A549 (cell line): ENCODE results near the gene OGFOD1. TPM values are rescaled to one million over a fixed set of nuclear protein-coding genes. Genes with fewer than 3 reads are reported as not detected.

Source experiments
- ATAC-seq, 2 experiments: fragments of 200-7000 bp in 1 of 2; fragments of >200 bp in 1 of 2; cut with Nextera tagmentation in 1 of 2; cut with Tn5 transposase in 1 of 2; 3 replicates each; pipeline versions ENCODE4 v1.8.0 to v1.9.1; 2018 to 2020; ENCODE audit warnings: mild to moderate bottlenecking in 1 of 2, moderate library complexity in 1 of 2
- CTCF ChIA-PET: fragments of 300-600 bp; sonication (Branson Sonifier 250); formaldehyde crosslinking; extraction: SDS; loops from one replicate; lab custom pipeline; 2021; ENCODE audit warnings: antibody characterized with exemption, inconsistent platforms; lab: Yijun Ruan, JAX
- POLR2A ChIA-PET: fragments of 350-600 bp; formaldehyde crosslinking; extraction: SDS; loops from one replicate; lab custom pipeline; 2021; ENCODE audit warnings: antibody characterized with exemption, inconsistent platforms; lab: Yijun Ruan, JAX
- DNase-seq, 2 experiments: peaks; one replicate each; pipeline versions ENCODE4 v3.0.0 to v3.0.0-alpha.2; 2011 to 2016; ENCODE audit warnings: low read depth in 1 of 2, low spot score in 1 of 2
- FAIRE-seq: peaks from 2 replicates; lab custom pipeline; 2011; peaks lifted over from hg19 to GRCh38; lab: Jason Lieb, UNC
- H3K27ac ChIP-seq, 2 experiments: fragments of >200 bp; sonication (Bioruptor Twin); formaldehyde crosslinking; 3 replicates each; pipeline ENCODE4 v1.5.1; 2016 to 2017
- H3K4me1 ChIP-seq: fragments of >200 bp; sonication (Bioruptor Twin); formaldehyde crosslinking; 3 replicates; pipeline ENCODE4 v1.6.1; 2016
- H3K4me2 ChIP-seq: fragments of >200 bp; sonication (Bioruptor Twin); formaldehyde crosslinking; 3 replicates; pipeline ENCODE4 v1.6.1; 2016
- H3K4me3 ChIP-seq: fragments of >200 bp; sonication (Bioruptor Twin); formaldehyde crosslinking; 3 replicates; pipeline ENCODE4 v1.5.1; 2016
- H3K9me3 ChIP-seq: fragments of >200 bp; sonication (Bioruptor Twin); formaldehyde crosslinking; 3 replicates; pipeline ENCODE4 v1.6.1; 2016
- BHLHE40 ChIP-seq: IDR thresholded peaks from 2 replicates; pipeline ENCODE4 v1.6.1; 2012; ENCODE audit warnings: low read depth, low read length, inconsistent platforms
- CBX2 ChIP-seq: fragments of 200-600 bp; sonication (generic); IDR thresholded peaks from 2 replicates; pipeline ENCODE4 v1.6.1; 2016; ENCODE audit warnings: low read depth, mild to moderate bottlenecking, borderline replicate concordance
- CEBPB ChIP-seq, 2 experiments: fragments of >200 bp in 1 of 2; sonication (Bioruptor Twin) in 1 of 2; formaldehyde crosslinking in 1 of 2; IDR thresholded peaks; 2 replicates each; pipeline ENCODE4 v1.6.1; 2012 to 2016
- CHD2 ChIP-seq: fragments of 150-350 bp; IDR thresholded peaks from 2 replicates; pipeline ENCODE4 v1.6.1; 2014; ENCODE audit warnings: low read length; ENCODE audit not compliant: partially characterized antibody
- EHF ChIP-seq: fragments of 250-450 bp; sonication (Bioruptor Pico); IDR thresholded peaks from 2 replicates; pipeline ENCODE4 v1.5.0; 2020; ENCODE audit warnings: mild to moderate bottlenecking
- EHMT2 ChIP-seq: fragments of 200-600 bp; sonication (generic); IDR thresholded peaks from 2 replicates; pipeline ENCODE4 v1.6.1; 2016; ENCODE audit warnings: antibody characterized with exemption, low read depth, mild to moderate bottlenecking, moderate library complexity
- EP300 ChIP-seq, 2 experiments: fragments of >200 bp; sonication (Bioruptor Twin); formaldehyde crosslinking; IDR thresholded peaks; 2 replicates in 1 of 2; 3 replicates in 1 of 2; pipeline ENCODE4 v1.6.1; 2016 to 2017
- FOSB ChIP-seq: fragments of 250-450 bp; sonication (Bioruptor Pico); IDR thresholded peaks from 2 replicates; pipeline ENCODE4 v1.5.0; 2020; ENCODE audit warnings: mild to moderate bottlenecking, moderate library complexity
- FOSL2 ChIP-seq, 2 experiments: fragments of 450-650 bp in 1 of 2; fragments of >200 bp in 1 of 2; sonication (Bioruptor Twin) in 1 of 2; formaldehyde crosslinking; IDR thresholded peaks; 2 replicates each; pipeline versions ENCODE4 v1.5.0 to v1.6.1; 2016 to 2020; ENCODE audit warnings: mild to moderate bottlenecking in 1 of 2, moderate library complexity in 1 of 2
- FOXS1 ChIP-seq: fragments of 250-450 bp; sonication (Bioruptor Pico); IDR thresholded peaks from 2 replicates; pipeline ENCODE4 v1.5.0; 2020; ENCODE audit warnings: mild to moderate bottlenecking, moderate library complexity
- GATA3 ChIP-seq: IDR thresholded peaks from 2 replicates; pipeline ENCODE4 v1.6.1; 2012; ENCODE audit warnings: borderline replicate concordance
- HOXA7 ChIP-seq: fragments of 250-450 bp; sonication (Bioruptor Pico); IDR thresholded peaks from 2 replicates; pipeline ENCODE4 v1.5.0; 2020; ENCODE audit warnings: mild to moderate bottlenecking, moderate library complexity
- JUNB ChIP-seq: fragments of >200 bp; sonication (Bioruptor Twin); formaldehyde crosslinking; IDR thresholded peaks from 2 replicates; pipeline ENCODE4 v1.6.1; 2016
- KDM1A ChIP-seq: fragments of 200-600 bp; sonication (generic); IDR thresholded peaks from 2 replicates; pipeline ENCODE4 v1.6.1; 2016; ENCODE audit warnings: low read depth, mild to moderate bottlenecking
- KDM5A ChIP-seq: fragments of 200-600 bp; sonication (generic); IDR thresholded peaks from 2 replicates; pipeline ENCODE4 v1.6.1; 2016; ENCODE audit warnings: antibody characterized with exemption, mild to moderate bottlenecking
- MYC ChIP-seq: IDR thresholded peaks from 2 replicates; pipeline ENCODE4 v1.6.1; 2012; ENCODE audit warnings: mild to moderate bottlenecking, inconsistent platforms, low read length, improper control_type of control experiment, borderline replicate concordance
- NFE2L2 ChIP-seq: fragments of 150-350 bp; conservative IDR thresholded peaks from 2 replicates; pipeline ENCODE4 v1.6.1; 2014; ENCODE audit warnings: low read length
- NPAS2 ChIP-seq: fragments of 250-450 bp; sonication (Bioruptor Pico); IDR thresholded peaks from 2 replicates; pipeline ENCODE4 v1.8.0; 2022; ENCODE audit warnings: mild to moderate bottlenecking, moderate library complexity, borderline replicate concordance
- PHF8 ChIP-seq: fragments of 200-600 bp; sonication (generic); IDR thresholded peaks from 2 replicates; pipeline ENCODE4 v1.6.1; 2016; ENCODE audit warnings: low read depth, mild to moderate bottlenecking, antibody characterized with exemption, moderate library complexity, borderline replicate concordance
- RARB ChIP-seq: fragments of 250-450 bp; sonication (Bioruptor Pico); IDR thresholded peaks from 2 replicates; pipeline ENCODE4 v1.8.0; 2021; ENCODE audit warnings: mild to moderate bottlenecking, moderate library complexity
- RCOR1 ChIP-seq: fragments of 150-350 bp; IDR thresholded peaks from 2 replicates; pipeline ENCODE4 v1.6.1; 2014; ENCODE audit warnings: antibody characterized with exemption, low read length, low read depth
- RNF2 ChIP-seq: fragments of 200-600 bp; sonication (generic); IDR thresholded peaks from 2 replicates; pipeline ENCODE4 v1.6.1; 2016; ENCODE audit warnings: low read depth, mild to moderate bottlenecking, antibody characterized with exemption, moderate library complexity, borderline replicate concordance
- SMC3 ChIP-seq: fragments of >200 bp; sonication (Bioruptor Twin); formaldehyde crosslinking; IDR thresholded peaks from 3 replicates; pipeline ENCODE4 v1.6.1; 2018; ENCODE audit warnings: inconsistent platforms
- SREBF2 ChIP-seq: fragments of 450-650 bp; IDR thresholded peaks from 2 replicates; pipeline ENCODE4 v1.6.1; 2014; ENCODE audit warnings: mild to moderate bottlenecking, moderate library complexity
- TFCP2L1 ChIP-seq: fragments of 250-450 bp; sonication (Bioruptor Pico); IDR thresholded peaks from 2 replicates; pipeline ENCODE4 v1.5.0; 2021; ENCODE audit warnings: mild to moderate bottlenecking
- ZFP36 ChIP-seq: fragments of 450-650 bp; IDR thresholded peaks from 2 replicates; pipeline ENCODE4 v1.6.1; 2014; ENCODE audit warnings: borderline replicate concordance; ENCODE audit not compliant: partially characterized antibody
- ZSCAN20 ChIP-seq: fragments of 250-450 bp; sonication (Bioruptor Pico); IDR thresholded peaks from 2 replicates; pipeline ENCODE4 v1.8.0; 2022; ENCODE audit warnings: mild to moderate bottlenecking, moderate library complexity
- WGBS: methylation state at CpG from one replicate; pipeline ENCODE4 v1.1.6; 2017; ENCODE audit errors: missing lambda C conversion rate; 5-methylcytosine and 5-hydroxymethylcytosine counted together
- polyA plus RNA-seq, 4 experiments: library from polyadenylated mRNA; depleted of rRNA in 3 of 4; stranded (reverse); fragments of >200 nt; fragmentation: RNase III in 1 of 4; extraction: RNeasy Plus Mini Kit Qiagen cat#74134 plus additional on column Dnase treatment in 1 of 4; gene quantifications; 2 replicates in 3 of 4; 3 replicates in 1 of 4; pipeline ENCODE4 v1.2.3, GENCODE V29; 2011 to 2017
- TF ChIP-seq, protein P1 (sequence below): IDR thresholded peaks from 2 replicates; pipeline ENCODE4 v1.6.1; 2012
- TF ChIP-seq, protein P2 (sequence below): fragments of >200 bp; sonication (Bioruptor Twin); formaldehyde crosslinking; IDR thresholded peaks from 3 replicates; pipeline ENCODE4 v1.6.1; 2016
- TF ChIP-seq, protein P3 (sequence below): fragments of 250-450 bp; sonication (Bioruptor Pico); IDR thresholded peaks from 2 replicates; pipeline ENCODE4 v1.5.0; 2021; ENCODE audit warnings: mild to moderate bottlenecking, moderate library complexity, borderline replicate concordance
- TF ChIP-seq, protein P4 (sequence below): fragments of 250-450 bp; sonication (Bioruptor Pico); IDR thresholded peaks from 2 replicates; pipeline ENCODE4 v1.5.0; 2020; ENCODE audit warnings: low read depth, mild to moderate bottlenecking, moderate library complexity

Gene OGFOD1
- polyA plus RNA-seq, 2 of the 4 experiments (the other 2 are of a cell fraction) = 71.6 to 94.1 TPM

DNA sequence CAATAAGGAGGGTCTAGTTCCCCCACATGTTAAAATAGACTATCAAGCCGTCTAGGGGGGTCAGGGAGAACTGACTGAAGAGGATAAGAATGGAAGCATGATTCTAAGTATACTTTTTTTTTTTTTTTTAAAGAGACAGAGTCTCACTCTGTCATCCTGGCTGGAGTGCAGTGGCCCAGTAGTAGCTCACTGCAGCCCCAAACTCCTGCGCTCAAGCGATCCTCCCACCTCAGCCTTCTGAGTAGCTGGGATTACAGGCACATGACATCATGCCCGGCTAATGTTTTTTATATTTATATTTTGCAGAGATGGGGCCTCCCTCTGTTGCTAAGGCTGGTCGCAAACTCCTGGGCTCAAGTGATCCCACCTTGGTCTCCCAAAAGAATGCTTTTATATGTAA is 40.2 kb upstream of the OGFOD1 start:
- no peak overlapping the region for H3K4me3 ChIP-seq
- no peak for FAIRE-seq
- DNase-seq = no peak
- no peaks in the 10 kb centered on the region for H3K9me3 ChIP-seq
- no peak for ATAC-seq
- ChIA-PET POLR2A (no interaction called here), CTCF (interaction anchor here (0.7 kb wide), 1 partner anchor 610 kb away, joined by 3 read pairs; no protein-coding TSS in a partner anchor)
- 82% methylated on average over 5 of the region's 5 CpGs for WGBS
- no peak for TF ChIP-seq ZFP36
- no peak for TF ChIP-seq GATA3
- no peak for TF ChIP-seq EP300 (IDR thresholded peaks at IDR 0.05)
- no peak for TF ChIP-seq EHMT2
- TF ChIP-seq NFE2L2 = no peak
- no peak for TF ChIP-seq KDM1A
- TF ChIP-seq, protein P1, sequence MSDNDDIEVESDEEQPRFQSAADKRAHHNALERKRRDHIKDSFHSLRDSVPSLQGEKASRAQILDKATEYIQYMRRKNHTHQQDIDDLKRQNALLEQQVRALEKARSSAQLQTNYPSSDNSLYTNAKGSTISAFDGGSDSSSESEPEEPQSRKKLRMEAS = no peak
- no peak for TF ChIP-seq CHD2
- TF ChIP-seq MYC = no peak
- TF ChIP-seq PHF8 = no peak
- TF ChIP-seq HOXA7 (CRISPR knock-in tag) = no peak
- no peak for TF ChIP-seq RCOR1
- TF ChIP-seq SREBF2 = no peak
- no peak for TF ChIP-seq JUNB
- no peak for TF ChIP-seq TFCP2L1 (CRISPR knock-in tag)
- TF ChIP-seq, protein P2, sequence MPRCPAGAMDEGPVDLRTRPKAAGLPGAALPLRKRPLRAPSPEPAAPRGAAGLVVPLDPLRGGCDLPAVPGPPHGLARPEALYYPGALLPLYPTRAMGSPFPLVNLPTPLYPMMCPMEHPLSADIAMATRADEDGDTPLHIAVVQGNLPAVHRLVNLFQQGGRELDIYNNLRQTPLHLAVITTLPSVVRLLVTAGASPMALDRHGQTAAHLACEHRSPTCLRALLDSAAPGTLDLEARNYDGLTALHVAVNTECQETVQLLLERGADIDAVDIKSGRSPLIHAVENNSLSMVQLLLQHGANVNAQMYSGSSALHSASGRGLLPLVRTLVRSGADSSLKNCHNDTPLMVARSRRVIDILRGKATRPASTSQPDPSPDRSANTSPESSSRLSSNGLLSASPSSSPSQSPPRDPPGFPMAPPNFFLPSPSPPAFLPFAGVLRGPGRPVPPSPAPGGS = no peak
- no peak for TF ChIP-seq FOXS1 (CRISPR knock-in tag)
- no peak overlapping the region for H3K4me2 ChIP-seq
- peaks cover 54% of the 10 kb centered on the region for H3K4me1 ChIP-seq
- H3K27ac ChIP-seq = no peak overlapping the region; a peak in 1 of 6 replicates

DNA sequence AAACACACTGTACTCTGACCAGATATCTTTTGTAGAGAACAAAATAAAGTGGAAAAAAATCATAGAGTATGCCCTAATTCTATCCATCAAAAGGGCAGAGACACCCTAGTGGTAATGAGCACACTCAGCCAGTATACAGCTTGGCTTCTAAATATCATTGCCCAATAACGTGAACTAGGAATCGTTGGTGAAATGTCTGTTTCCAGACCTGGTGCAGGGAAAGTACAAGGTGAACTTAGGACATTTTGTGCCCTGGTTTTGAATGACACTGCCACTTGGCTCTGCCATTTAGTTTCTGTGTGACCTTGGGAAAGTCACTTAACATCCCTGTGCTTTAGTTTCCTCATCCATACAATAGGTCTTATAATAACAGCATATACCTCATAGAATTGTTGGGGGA is 39.7 kb upstream of the OGFOD1 start:
- no peak overlapping the region for H3K27ac ChIP-seq
- CTCF ChIA-PET = interaction anchor here (0.7 kb wide), 1 partner anchor 609 kb away, joined by 3 read pairs; no protein-coding TSS in a partner anchor
- FAIRE-seq (no peak), DNase-seq (no peak), ATAC-seq (no peak)
- H3K4me3 ChIP-seq = no peak overlapping the region
- no peaks in the 10 kb centered on the region for H3K9me3 ChIP-seq
- H3K4me2 ChIP-seq = no peak overlapping the region
- TF ChIP-seq RNF2 (no peak), JUNB (no peak), FOSB (no peak), RARB (no peak), CEBPB (IDR thresholded peaks at IDR 0.05) (no peak), FOSL2 (IDR thresholded peaks at IDR 0.05) (no peak), FOSL2 (CRISPR knock-in tag; IDR thresholded peaks at IDR 0.05) (no peak), TFCP2L1 (CRISPR knock-in tag) (no peak), ZSCAN20 (no peak), NPAS2 (CRISPR knock-in tag) (no peak), KDM5A (no peak), CBX2 (no peak), SMC3 (no peak), BHLHE40 (no peak), EHF (CRISPR knock-in tag) (no peak), FOXS1 (CRISPR knock-in tag) (no peak)
- TF ChIP-seq, protein P3, sequence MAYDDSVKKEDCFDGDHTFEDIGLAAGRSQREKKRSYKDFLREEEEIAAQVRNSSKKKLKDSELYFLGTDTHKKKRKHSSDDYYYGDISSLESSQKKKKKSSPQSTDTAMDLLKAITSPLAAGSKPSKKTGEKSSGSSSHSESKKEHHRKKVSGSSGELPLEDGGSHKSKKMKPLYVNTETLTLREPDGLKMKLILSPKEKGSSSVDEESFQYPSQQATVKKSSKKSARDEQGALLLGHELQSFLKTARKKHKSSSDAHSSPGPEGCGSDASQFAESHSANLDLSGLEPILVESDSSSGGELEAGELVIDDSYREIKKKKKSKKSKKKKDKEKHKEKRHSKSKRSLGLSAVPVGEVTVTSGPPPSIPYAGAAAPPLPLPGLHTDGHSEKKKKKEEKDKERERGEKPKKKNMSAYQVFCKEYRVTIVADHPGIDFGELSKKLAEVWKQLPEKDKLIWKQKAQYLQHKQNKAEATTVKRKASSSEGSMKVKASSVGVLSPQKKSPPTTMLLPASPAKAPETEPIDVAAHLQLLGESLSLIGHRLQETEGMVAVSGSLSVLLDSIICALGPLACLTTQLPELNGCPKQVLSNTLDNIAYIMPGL (CRISPR knock-in tag) = no peak
- TF ChIP-seq, protein P4, sequence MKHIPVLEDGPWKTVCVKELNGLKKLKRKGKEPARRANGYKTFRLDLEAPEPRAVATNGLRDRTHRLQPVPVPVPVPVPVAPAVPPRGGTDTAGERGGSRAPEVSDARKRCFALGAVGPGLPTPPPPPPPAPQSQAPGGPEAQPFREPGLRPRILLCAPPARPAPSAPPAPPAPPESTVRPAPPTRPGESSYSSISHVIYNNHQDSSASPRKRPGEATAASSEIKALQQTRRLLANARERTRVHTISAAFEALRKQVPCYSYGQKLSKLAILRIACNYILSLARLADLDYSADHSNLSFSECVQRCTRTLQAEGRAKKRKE = no peak
- WGBS = 92% methylated on average over 2 of the region's 2 CpGs
- POLR2A ChIA-PET = no interaction called here
- peaks cover 49% of the 10 kb centered on the region for H3K4me1 ChIP-seq
